WTC11 (cell line): ENCODE results near the gene FHIT. TPM values are rescaled to one million over a fixed set of nuclear protein-coding genes. Genes with fewer than 3 reads are reported as not detected.

ENCODE experiments used
- ATAC-seq: fragments of 200-7000 bp; cut with Tn5 transposase; 2 replicates; pipeline ENCODE4 v1.10.0; 2021; ENCODE audit warnings: mild to moderate bottlenecking, moderate library complexity
- CTCF ChIA-PET: fragments of 300-600 bp; sonication (Branson Sonifier 250); formaldehyde crosslinking; loops from one replicate; lab custom pipeline; 2021; ENCODE audit warnings: antibody characterized with exemption; lab: Charles Lee
- POLR2A ChIA-PET: fragments of 350-600 bp; sonication (Branson Sonifier 250); formaldehyde crosslinking; loops from one replicate; lab custom pipeline; 2021; ENCODE audit warnings: antibody characterized with exemption; lab: Charles Lee
- DNase-seq: peaks from one replicate; pipeline ENCODE4 v3.0.0; 2021; ENCODE audit warnings: low spot score
- H3K27ac Mint-ChIP-seq: 2 replicates; pipeline ENCODE4 v1.8.0; 2021; ENCODE audit warnings: mixed read lengths
- H3K27me3 Mint-ChIP-seq: 2 replicates; pipeline ENCODE4 v1.8.0; 2021; ENCODE audit warnings: low read depth, mild to moderate bottlenecking, moderate library complexity, mixed read lengths
- H3K36me3 Mint-ChIP-seq: 2 replicates; pipeline ENCODE4 v1.8.0; 2021; ENCODE audit warnings: mixed read lengths
- H3K4me1 Mint-ChIP-seq: 2 replicates; pipeline ENCODE4 v1.8.0; 2022; ENCODE audit warnings: mixed read lengths
- H3K4me3 Mint-ChIP-seq: 2 replicates; pipeline ENCODE4 v1.8.0; 2021; ENCODE audit warnings: mild to moderate bottlenecking, moderate library complexity, mixed read lengths
- H3K9me3 Mint-ChIP-seq: 2 replicates; pipeline ENCODE4 v1.8.0; 2021; ENCODE audit warnings: mixed read lengths
- ATF1 ChIP-seq: sonication (generic); formaldehyde crosslinking; IDR thresholded peaks from 2 replicates; pipeline ENCODE4 v1.8.1; 2023; ENCODE audit warnings: mild to moderate bottlenecking, moderate library complexity, missing genetic modification reagents
- ATF3 ChIP-seq: sonication (generic); formaldehyde crosslinking; conservative IDR thresholded peaks from 2 replicates; pipeline ENCODE4 v1.8.1; 2022; ENCODE audit warnings: mild to moderate bottlenecking, missing genetic modification reagents
- ATF6 ChIP-seq: sonication (generic); formaldehyde crosslinking; IDR thresholded peaks from 2 replicates; pipeline ENCODE4 v1.8.1; 2023; ENCODE audit warnings: mild to moderate bottlenecking, missing genetic modification reagents
- CREB1 ChIP-seq: sonication (generic); formaldehyde crosslinking; IDR thresholded peaks from 2 replicates; pipeline ENCODE4 v1.8.0; 2023; ENCODE audit warnings: mild to moderate bottlenecking, missing genetic modification reagents
- E2F1 ChIP-seq: sonication (generic); formaldehyde crosslinking; IDR thresholded peaks from 2 replicates; pipeline ENCODE4 v1.8.0; 2022; ENCODE audit warnings: mild to moderate bottlenecking, missing genetic modification reagents
- ESRRA ChIP-seq: sonication (generic); formaldehyde crosslinking; IDR thresholded peaks from 2 replicates; pipeline ENCODE4 v1.8.1; 2022; ENCODE audit warnings: mild to moderate bottlenecking, missing genetic modification reagents, borderline replicate concordance
- ETV6 ChIP-seq: sonication (generic); formaldehyde crosslinking; IDR thresholded peaks from 2 replicates; pipeline ENCODE4 v1.8.1; 2022; ENCODE audit warnings: mild to moderate bottlenecking, missing genetic modification reagents
- FOXK1 ChIP-seq: sonication (generic); formaldehyde crosslinking; IDR thresholded peaks from 2 replicates; pipeline ENCODE4 v1.8.0; 2022; ENCODE audit warnings: mild to moderate bottlenecking, moderate library complexity, missing genetic modification reagents
- GABPB1 ChIP-seq: sonication (generic); formaldehyde crosslinking; IDR thresholded peaks from 2 replicates; pipeline ENCODE4 v1.8.1; 2023; ENCODE audit warnings: mild to moderate bottlenecking, missing genetic modification reagents
- GRHL2 ChIP-seq: fragments of 250-450 bp; sonication (Bioruptor Pico); IDR thresholded peaks from 2 replicates; pipeline ENCODE4 v1.8.0; 2022; ENCODE audit warnings: mild to moderate bottlenecking, moderate library complexity; ENCODE audit not compliant: insufficient replicate concordance, severe bottlenecking
- JUN ChIP-seq: sonication (generic); formaldehyde crosslinking; IDR thresholded peaks from 2 replicates; pipeline ENCODE4 v1.8.0; 2023; ENCODE audit warnings: mild to moderate bottlenecking, missing genetic modification reagents
- KAT7 ChIP-seq: sonication (generic); formaldehyde crosslinking; IDR thresholded peaks from 2 replicates; pipeline ENCODE4 v1.8.1; 2023; ENCODE audit warnings: missing genetic modification reagents, mild to moderate bottlenecking, borderline replicate concordance
- NFATC4 ChIP-seq: fragments of 250-450 bp; sonication (Bioruptor Pico); IDR thresholded peaks from 2 replicates; pipeline ENCODE4 v1.9.0; 2021; ENCODE audit warnings: mild to moderate bottlenecking
- NFE2L1 ChIP-seq: sonication (generic); formaldehyde crosslinking; IDR thresholded peaks from 2 replicates; pipeline ENCODE4 v1.8.1; 2023; ENCODE audit warnings: missing genetic modification reagents
- TCF7 ChIP-seq: sonication (generic); formaldehyde crosslinking; IDR thresholded peaks from 2 replicates; pipeline ENCODE4 v1.8.0; 2022; ENCODE audit warnings: mild to moderate bottlenecking, low read depth, missing genetic modification reagents, moderate library complexity
- USF2 ChIP-seq: sonication (generic); formaldehyde crosslinking; IDR thresholded peaks from 2 replicates; pipeline ENCODE4 v1.8.1; 2023; ENCODE audit warnings: mild to moderate bottlenecking, missing genetic modification reagents, moderate library complexity
- ZBTB21 ChIP-seq: sonication (generic); formaldehyde crosslinking; IDR thresholded peaks from 2 replicates; pipeline ENCODE4 v1.8.1; 2023; ENCODE audit warnings: mild to moderate bottlenecking, missing genetic modification reagents, borderline replicate concordance
- ZBTB43 ChIP-seq: sonication (generic); formaldehyde crosslinking; IDR thresholded peaks from 2 replicates; pipeline ENCODE4 v1.8.1; 2023; ENCODE audit warnings: mild to moderate bottlenecking, missing genetic modification reagents
- ZNF263 ChIP-seq: sonication (generic); formaldehyde crosslinking; IDR thresholded peaks from 2 replicates; pipeline ENCODE4 v1.8.1; 2022; ENCODE audit warnings: low read depth, mild to moderate bottlenecking, moderate library complexity, missing genetic modification reagents
- ZNF396 ChIP-seq: fragments of 250-450 bp; sonication (Bioruptor Pico); IDR thresholded peaks from 2 replicates; pipeline ENCODE4 v1.8.0; 2021; ENCODE audit warnings: mild to moderate bottlenecking, moderate library complexity, borderline replicate concordance
- ZNF423 ChIP-seq: fragments of 250-450 bp; sonication (Bioruptor Pico); IDR thresholded peaks from 2 replicates; pipeline ENCODE4 v2.1.2; 2022; ENCODE audit warnings: mild to moderate bottlenecking, moderate library complexity
- ZNF671 ChIP-seq: fragments of 250-450 bp; sonication (Bioruptor Pico); IDR thresholded peaks from 2 replicates; pipeline ENCODE4 v1.8.0; 2021; ENCODE audit warnings: mild to moderate bottlenecking
- total RNA-seq: library from RNA; stranded (reverse); gene quantifications from 3 replicates; pipeline ENCODE4 v1.2.3, GENCODE V29; 2021
- TF ChIP-seq, protein P1 (sequence below): sonication (generic); formaldehyde crosslinking; IDR thresholded peaks from 2 replicates; pipeline ENCODE4 v1.8.0; 2022; ENCODE audit warnings: mild to moderate bottlenecking, missing genetic modification reagents
- TF ChIP-seq, protein P2 (sequence below): sonication (generic); formaldehyde crosslinking; IDR thresholded peaks from 2 replicates; pipeline ENCODE4 v1.8.0; 2023; ENCODE audit warnings: missing genetic modification reagents
- TF ChIP-seq, protein P3 (sequence below): fragments of 250-450 bp; sonication (Bioruptor Pico); IDR thresholded peaks from 2 replicates; pipeline ENCODE4 v1.9.0; 2021; ENCODE audit warnings: mild to moderate bottlenecking

Gene FHIT
- total RNA-seq, 1 experiment from 2014 or later, result 2.6 TPM

GRCh38 chr3:60490992-60491391 is 760.3 kb downstream of the FHIT start:
- H3K36me3 Mint-ChIP-seq, result no peaks in the 10 kb centered on the region
- no peak for TF ChIP-seq ZBTB21 (CRISPR knock-in tag)
- no peak for ATAC-seq
- no peak for DNase-seq
- H3K9me3 Mint-ChIP-seq, result peaks cover 5% of the 10 kb centered on the region
- ChIA-PET POLR2A (interaction anchor here (0.6 kb wide), 1 partner anchor 747 kb away, joined by 3 read pairs; no protein-coding TSS in a partner anchor), CTCF (no interaction called here)
- H3K27ac Mint-ChIP-seq, result no peak overlapping the region
- H3K27me3 Mint-ChIP-seq, result no peaks in the 10 kb centered on the region
- H3K4me1 Mint-ChIP-seq, result peaks cover 10% of the 10 kb centered on the region; the same call in 1 of the 2 replicates
- no peak overlapping the region for H3K4me3 Mint-ChIP-seq

DNA sequence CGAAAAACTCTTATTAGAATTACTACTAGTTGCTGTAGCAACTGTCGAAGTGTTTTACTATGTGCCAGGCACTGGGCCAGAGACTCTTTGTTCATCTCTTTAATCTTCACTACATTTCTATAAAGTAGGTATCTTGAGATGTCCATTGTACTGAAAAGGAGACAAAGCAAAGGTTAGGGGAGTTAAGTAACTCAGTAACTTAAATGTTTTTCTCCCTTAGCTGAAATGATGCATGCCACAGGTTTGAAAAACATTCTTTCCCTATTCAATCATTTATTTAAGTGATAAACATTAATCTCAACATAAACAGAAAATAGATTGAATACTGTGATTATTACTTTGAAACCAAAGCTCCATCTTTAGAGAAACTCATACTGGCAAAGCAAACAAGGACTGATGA is 776.2 kb downstream of the FHIT start:
- Mint-ChIP-seq H3K27ac (no peak overlapping the region), H3K4me1 (peaks cover 11% of the 10 kb centered on the region), H3K9me3 (peaks cover 4% of the 10 kb centered on the region), H3K4me3 (no peak overlapping the region), H3K27me3 (peaks cover 9% of the 10 kb centered on the region; the same call in 1 of the 2 replicates), H3K36me3 (peaks cover 6% of the 10 kb centered on the region)
- ATAC-seq (no peak), DNase-seq (no peak)
- POLR2A ChIA-PET, result no interaction called here
- CTCF ChIA-PET, result no interaction called here
- TF ChIP-seq TCF7 (CRISPR knock-in tag) (no peak), ZNF263 (no peak), ZNF396 (CRISPR knock-in tag) (no peak), ZNF671 (no peak), ZBTB43 (CRISPR knock-in tag) (no peak), NFE2L1 (CRISPR knock-in tag) (no peak), JUN (CRISPR knock-in tag) (no peak), GRHL2 (no peak), NFATC4 (no peak), E2F1 (CRISPR knock-in tag) (no peak), GABPB1 (no peak), USF2 (CRISPR knock-in tag) (no peak), FOXK1 (CRISPR knock-in tag) (no peak), ATF3 (CRISPR knock-in tag) (no peak), ETV6 (CRISPR knock-in tag) (no peak)
- TF ChIP-seq, protein P1, sequence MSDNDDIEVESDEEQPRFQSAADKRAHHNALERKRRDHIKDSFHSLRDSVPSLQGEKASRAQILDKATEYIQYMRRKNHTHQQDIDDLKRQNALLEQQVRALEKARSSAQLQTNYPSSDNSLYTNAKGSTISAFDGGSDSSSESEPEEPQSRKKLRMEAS (CRISPR knock-in tag), result no peak
- TF ChIP-seq, protein P2, sequence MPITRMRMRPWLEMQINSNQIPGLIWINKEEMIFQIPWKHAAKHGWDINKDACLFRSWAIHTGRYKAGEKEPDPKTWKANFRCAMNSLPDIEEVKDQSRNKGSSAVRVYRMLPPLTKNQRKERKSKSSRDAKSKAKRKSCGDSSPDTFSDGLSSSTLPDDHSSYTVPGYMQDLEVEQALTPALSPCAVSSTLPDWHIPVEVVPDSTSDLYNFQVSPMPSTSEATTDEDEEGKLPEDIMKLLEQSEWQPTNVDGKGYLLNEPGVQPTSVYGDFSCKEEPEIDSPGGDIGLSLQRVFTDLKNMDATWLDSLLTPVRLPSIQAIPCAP (CRISPR knock-in tag), result no peak
- TF ChIP-seq, protein P3, sequence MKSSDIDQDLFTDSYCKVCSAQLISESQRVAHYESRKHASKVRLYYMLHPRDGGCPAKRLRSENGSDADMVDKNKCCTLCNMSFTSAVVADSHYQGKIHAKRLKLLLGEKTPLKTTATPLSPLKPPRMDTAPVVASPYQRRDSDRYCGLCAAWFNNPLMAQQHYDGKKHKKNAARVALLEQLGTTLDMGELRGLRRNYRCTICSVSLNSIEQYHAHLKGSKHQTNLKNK (CRISPR knock-in tag), result no peak

DNA sequence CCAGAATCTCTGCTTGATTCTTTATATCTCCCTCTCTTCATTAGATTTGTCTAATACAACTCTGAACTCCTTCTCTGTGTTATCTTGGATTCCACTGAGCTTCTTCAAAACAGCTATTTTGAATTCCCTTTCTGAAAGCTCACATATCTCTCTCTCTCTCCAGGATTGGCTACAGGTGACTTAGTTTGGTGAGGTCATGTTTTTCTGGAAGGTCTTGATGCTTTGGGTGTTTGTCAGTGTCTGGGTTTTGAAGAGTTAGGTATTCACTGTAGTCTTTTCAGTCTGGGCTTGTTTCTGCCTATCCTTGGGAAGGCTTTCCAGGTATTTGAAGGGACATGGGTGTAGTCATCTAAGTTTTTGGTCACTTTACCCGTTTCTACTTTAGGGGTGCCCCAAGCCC is 781.8 kb downstream of the FHIT start:
- DNase-seq (no peak), ATAC-seq (no peak)
- Mint-ChIP-seq H3K27me3 (peaks cover 9% of the 10 kb centered on the region; the same call in 1 of the 2 replicates), H3K9me3 (peaks cover 36% of the 10 kb centered on the region), H3K27ac (peak overlapping the region; percentile 51), H3K36me3 (no peaks in the 10 kb centered on the region; the same call in 1 of the 2 replicates), H3K4me1 (peaks cover 15% of the 10 kb centered on the region), H3K4me3 (no peak overlapping the region)
- ChIA-PET CTCF (interaction anchor here (0.6 to 1.1 kb wide), 2 partner anchors 51 to 87 kb away, joined by 4 to 5 read pairs; no protein-coding TSS in a partner anchor), POLR2A (no interaction called here)
- TF ChIP-seq ATF6 (CRISPR knock-in tag), result no peak
- TF ChIP-seq, protein P3 (CRISPR knock-in tag), result no peak
- no peak for TF ChIP-seq ESRRA
- no peak for TF ChIP-seq E2F1 (CRISPR knock-in tag)
- no peak for TF ChIP-seq ETV6 (CRISPR knock-in tag)
- no peak for TF ChIP-seq ZNF396 (CRISPR knock-in tag)
- TF ChIP-seq KAT7 (CRISPR knock-in tag), result no peak
- TF ChIP-seq CREB1 (CRISPR knock-in tag), result no peak
- no peak for TF ChIP-seq ZNF423 (CRISPR knock-in tag)
- no peak for TF ChIP-seq ATF1 (CRISPR knock-in tag)
